ENCODE measurements around the gene ZNF611. TPM values are rescaled to one million over a fixed set of nuclear protein-coding genes. Genes with fewer than 3 reads are reported as not detected.

ZNF611 gene
- total and polyA plus RNA-seq, 4 donors = 16.5 to 31.5 (median 18.4) TPM

Other genes with a start within 250 kb of the ZNF611 start
- 10 to 100 TPM; 26.1 to 38.4 TPM for gene ZNF808, start 207.4 kb downstream of the ZNF611 start, total RNA-seq
- gene ZNF808, start 207.4 kb downstream of the ZNF611 start, polyA plus RNA-seq (ENCODE audit: insufficient read length in 2 of 2) = 1 to 10 TPM; 6.4 to 8.4 TPM
- gene ZNF701, start 164.8 kb downstream of the ZNF611 start, total RNA-seq = 10 to 100 TPM; 17.7 to 30.6 TPM
- 10 to 100 TPM in 1 of 2 donors, 1 to 10 TPM in 1; 7.8 to 10.5 TPM for gene ZNF701, start 164.8 kb downstream of the ZNF611 start, polyA plus RNA-seq (ENCODE audit: insufficient read length in 2 of 2)
- gene ZNF83, start 96.7 kb downstream of the ZNF611 start, total RNA-seq = 10 to 100 TPM; 66.7 to 76.5 TPM
- 10 to 100 TPM; 53.5 to 86.3 TPM for gene ZNF83, start 96.7 kb downstream of the ZNF611 start, polyA plus RNA-seq (ENCODE audit: insufficient read length in 2 of 2)
- 1 to 10 TPM; 2.1 to 5.7 TPM for gene ZNF600, start 51.7 kb upstream of the ZNF611 start, total RNA-seq
- gene ZNF600, start 51.7 kb upstream of the ZNF611 start, polyA plus RNA-seq (ENCODE audit: insufficient read length in 2 of 2) = 1 to 10 TPM in 1 of 2 donors, under 1 TPM in 1; 0.92 to 2.4 TPM
- gene ZNF28, start 86.6 kb upstream of the ZNF611 start, total RNA-seq = 10 to 100 TPM; 24.6 to 27.5 TPM
- 10 to 100 TPM; 10.0 to 12.4 TPM for gene ZNF28, start 86.6 kb upstream of the ZNF611 start, polyA plus RNA-seq (ENCODE audit: insufficient read length in 2 of 2)
- 10 to 100 TPM; 25.6 to 33.6 TPM for gene ZNF468, start 122.6 kb upstream of the ZNF611 start, total RNA-seq
- gene ZNF468, start 122.6 kb upstream of the ZNF611 start, polyA plus RNA-seq (ENCODE audit: insufficient read length in 2 of 2) = 10 to 100 TPM; 17.5 to 17.7 TPM
- gene ZNF320, start 162.6 kb upstream of the ZNF611 start, total RNA-seq = 10 to 100 TPM; 21.2 to 28.8 TPM
- gene ZNF320, start 162.6 kb upstream of the ZNF611 start, polyA plus RNA-seq (ENCODE audit: insufficient read length in 2 of 2) = 10 to 100 TPM; 26.6 to 36.2 TPM
- 1 to 10 TPM; 3.4 to 5.4 TPM for gene ZNF888, start 188.4 kb upstream of the ZNF611 start, total RNA-seq
- 1 to 10 TPM; 2.3 to 3.1 TPM for gene ZNF888, start 188.4 kb upstream of the ZNF611 start, polyA plus RNA-seq (ENCODE audit: insufficient read length in 2 of 2)
- gene ZNF816, start 227.8 kb upstream of the ZNF611 start, total RNA-seq = 10 to 100 TPM; 12.0 to 13.6 TPM
- gene ZNF816, start 227.8 kb upstream of the ZNF611 start, polyA plus RNA-seq (ENCODE audit: insufficient read length in 2 of 2) = 1 to 10 TPM; 5.1 to 7.1 TPM

All from spinal cord (tissue), 4 donors.